SK-N-SH (cell line): ENCODE results near the gene LRP1-AS.

Experiments
- CHD2 ChIP-seq: fragments of 150-350 bp; IDR thresholded peaks from 2 replicates; pipeline ENCODE4 v1.6.1; 2018; ENCODE audit warnings: low read length; ENCODE audit not compliant: partially characterized antibody
- MXI1 ChIP-seq: IDR thresholded peaks from 2 replicates; pipeline ENCODE4 v1.6.1; 2012; ENCODE audit warnings: mild to moderate bottlenecking, low read depth, low read length, improper control_type of control experiment
- TF ChIP-seq, protein P1 (sequence below): fragments of 200-600 bp; sonication (generic); IDR thresholded peaks from 2 replicates; pipeline ENCODE4 v1.6.1; 2017; ENCODE audit warnings: antibody characterized with exemption, mild to moderate bottlenecking, moderate library complexity

DNA sequence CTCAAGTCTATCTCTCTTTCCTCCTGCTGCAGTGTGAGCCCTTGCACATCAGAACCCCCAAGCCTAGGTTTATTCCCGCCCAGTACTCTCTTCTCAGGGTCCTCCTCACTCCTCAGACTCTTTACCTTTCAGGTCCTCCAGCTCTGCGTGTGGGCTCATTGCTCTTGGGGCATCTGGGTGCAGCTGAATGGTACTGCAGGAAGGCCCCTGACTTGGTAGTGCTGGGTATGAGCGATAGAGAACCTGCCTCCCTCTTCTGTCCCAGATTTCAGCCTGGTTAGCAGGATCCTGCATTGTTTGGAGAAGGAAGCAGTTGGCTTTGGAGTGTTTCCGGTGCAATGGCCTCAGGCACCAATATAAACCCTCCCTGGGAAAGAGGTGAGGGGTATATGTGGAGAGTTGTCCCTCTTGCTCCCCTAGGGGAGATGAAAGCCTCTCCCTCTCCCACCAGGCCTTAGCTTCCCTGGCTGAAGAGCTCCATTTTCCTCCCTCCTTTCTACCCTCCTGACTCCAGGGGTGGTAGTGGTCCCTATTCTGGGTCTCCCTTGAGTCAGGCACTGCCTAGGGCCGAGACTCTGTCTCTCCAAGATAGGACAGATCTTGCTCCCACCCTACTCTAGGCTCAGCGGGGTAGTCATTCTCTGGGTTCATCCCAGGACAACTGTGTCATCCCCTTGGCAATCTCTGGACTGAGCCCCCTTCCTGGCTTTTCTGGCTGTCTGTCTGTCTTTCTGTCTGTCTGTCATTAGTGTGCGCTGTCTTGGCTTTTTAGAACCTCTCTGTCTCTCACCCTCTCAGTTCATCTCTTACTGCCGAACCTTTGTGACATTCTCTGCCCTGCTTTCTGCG lies 15.3 kb downstream of the LRP1-AS start:
- TF ChIP-seq, protein P1, sequence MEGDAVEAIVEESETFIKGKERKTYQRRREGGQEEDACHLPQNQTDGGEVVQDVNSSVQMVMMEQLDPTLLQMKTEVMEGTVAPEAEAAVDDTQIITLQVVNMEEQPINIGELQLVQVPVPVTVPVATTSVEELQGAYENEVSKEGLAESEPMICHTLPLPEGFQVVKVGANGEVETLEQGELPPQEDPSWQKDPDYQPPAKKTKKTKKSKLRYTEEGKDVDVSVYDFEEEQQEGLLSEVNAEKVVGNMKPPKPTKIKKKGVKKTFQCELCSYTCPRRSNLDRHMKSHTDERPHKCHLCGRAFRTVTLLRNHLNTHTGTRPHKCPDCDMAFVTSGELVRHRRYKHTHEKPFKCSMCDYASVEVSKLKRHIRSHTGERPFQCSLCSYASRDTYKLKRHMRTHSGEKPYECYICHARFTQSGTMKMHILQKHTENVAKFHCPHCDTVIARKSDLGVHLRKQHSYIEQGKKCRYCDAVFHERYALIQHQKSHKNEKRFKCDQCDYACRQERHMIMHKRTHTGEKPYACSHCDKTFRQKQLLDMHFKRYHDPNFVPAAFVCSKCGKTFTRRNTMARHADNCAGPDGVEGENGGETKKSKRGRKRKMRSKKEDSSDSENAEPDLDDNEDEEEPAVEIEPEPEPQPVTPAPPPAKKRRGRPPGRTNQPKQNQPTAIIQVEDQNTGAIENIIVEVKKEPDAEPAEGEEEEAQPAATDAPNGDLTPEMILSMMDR = no peak
- no peak for TF ChIP-seq CHD2
- TF ChIP-seq MXI1 = no peak
